GM12873 (cell line): ENCODE results near the gene WDR88.
A peak's percentile ranks its signal among the peaks of the same experiment; 100 is the strongest.

Source experiments
- CTCF ChIP-seq: IDR thresholded peaks from 2 replicates; pipeline ENCODE4 v1.5.1; 2012; ENCODE audit warnings: low read depth, mild to moderate bottlenecking, moderate library complexity, low read length, control low read depth; ENCODE audit not compliant: insufficient read depth; ENCODE audit errors: missing control alignments

WDR88 gene

DNA sequence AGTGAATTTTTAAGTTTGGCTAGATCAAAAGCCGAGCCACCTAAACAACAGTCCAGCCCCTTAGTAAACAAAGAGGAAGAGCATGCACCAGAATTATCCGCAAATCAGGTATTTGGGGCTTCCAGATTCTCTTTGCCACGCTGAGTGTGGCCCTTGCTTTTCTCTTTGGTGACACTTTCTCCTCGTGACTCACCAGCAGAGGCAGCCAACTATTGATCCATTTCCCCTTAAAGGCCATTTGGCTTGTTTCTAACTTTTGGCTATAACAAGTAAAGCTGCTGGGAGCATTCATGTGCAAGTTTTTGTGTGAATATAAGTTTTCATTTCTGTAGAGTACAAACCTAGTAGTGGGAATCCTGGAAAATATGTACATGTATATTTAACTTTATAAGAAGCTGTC, 17.6 kb upstream of the WDR88 start:
- TF ChIP-seq CTCF = no peak

DNA sequence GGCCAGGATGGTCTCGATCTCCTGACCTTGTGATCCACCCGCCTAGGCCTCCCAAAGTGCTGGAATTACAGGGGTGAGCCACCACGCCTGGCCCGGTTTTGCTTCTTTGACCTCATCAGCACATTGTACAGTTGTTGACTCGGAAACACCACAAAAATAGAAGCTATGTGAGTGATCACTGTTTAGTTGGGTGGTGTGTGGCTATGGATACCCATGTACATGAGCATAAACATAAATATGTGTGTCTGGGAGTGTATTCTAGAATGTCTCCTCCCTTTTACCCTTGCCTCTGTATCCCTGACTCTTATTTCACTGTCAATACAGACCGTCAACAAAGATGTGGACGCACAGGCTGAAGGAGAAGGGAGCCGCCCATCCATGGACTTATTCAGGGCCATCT, 14.4 kb upstream of the WDR88 start:
- TF ChIP-seq CTCF = no peak

GRCh38 chr19:33118643-33119042, 13.3 kb upstream of the WDR88 start:
- no peak for TF ChIP-seq CTCF

- no peak for TF ChIP-seq CTCF
Measured at GRCh38 chr19:33124207-33125098, 7.5 kb upstream of the WDR88 start.

GRCh38 chr19:33125929-33126388, 6.0 kb upstream of the WDR88 start:
- TF ChIP-seq CTCF = peak; percentile 91

DNA sequence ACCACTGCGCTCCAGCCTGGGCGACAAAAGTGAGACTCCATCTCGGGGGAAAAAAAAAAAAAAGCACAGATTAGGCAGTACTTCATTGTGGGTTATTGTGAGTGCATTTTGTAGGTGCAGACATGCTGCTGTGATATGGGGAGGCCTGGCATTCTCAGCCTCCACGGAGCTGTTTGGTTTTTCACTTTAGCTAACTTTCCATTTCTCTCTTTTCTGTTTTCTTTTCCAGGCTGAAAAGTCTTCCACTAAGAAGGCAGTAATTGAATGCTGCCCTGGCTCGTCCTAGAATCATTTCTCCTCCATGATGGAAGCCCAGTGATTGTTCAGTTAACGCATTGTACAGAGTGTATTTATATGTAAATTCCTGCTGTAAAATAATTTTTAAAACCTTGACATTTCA, 2.0 kb upstream of the WDR88 start:
- TF ChIP-seq CTCF = no peak

- TF ChIP-seq CTCF = no peak
Measured at GRCh38 chr19:33130433-33130832, 1.5 kb upstream of the WDR88 start.
